ENCODE results near the gene TRAPPC2L.

GRCh38 chr16:88881675-88882357 lies 24.9 kb downstream of the TRAPPC2L start:
- TF ChIP-seq, protein P1, sequence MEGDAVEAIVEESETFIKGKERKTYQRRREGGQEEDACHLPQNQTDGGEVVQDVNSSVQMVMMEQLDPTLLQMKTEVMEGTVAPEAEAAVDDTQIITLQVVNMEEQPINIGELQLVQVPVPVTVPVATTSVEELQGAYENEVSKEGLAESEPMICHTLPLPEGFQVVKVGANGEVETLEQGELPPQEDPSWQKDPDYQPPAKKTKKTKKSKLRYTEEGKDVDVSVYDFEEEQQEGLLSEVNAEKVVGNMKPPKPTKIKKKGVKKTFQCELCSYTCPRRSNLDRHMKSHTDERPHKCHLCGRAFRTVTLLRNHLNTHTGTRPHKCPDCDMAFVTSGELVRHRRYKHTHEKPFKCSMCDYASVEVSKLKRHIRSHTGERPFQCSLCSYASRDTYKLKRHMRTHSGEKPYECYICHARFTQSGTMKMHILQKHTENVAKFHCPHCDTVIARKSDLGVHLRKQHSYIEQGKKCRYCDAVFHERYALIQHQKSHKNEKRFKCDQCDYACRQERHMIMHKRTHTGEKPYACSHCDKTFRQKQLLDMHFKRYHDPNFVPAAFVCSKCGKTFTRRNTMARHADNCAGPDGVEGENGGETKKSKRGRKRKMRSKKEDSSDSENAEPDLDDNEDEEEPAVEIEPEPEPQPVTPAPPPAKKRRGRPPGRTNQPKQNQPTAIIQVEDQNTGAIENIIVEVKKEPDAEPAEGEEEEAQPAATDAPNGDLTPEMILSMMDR (IDR thresholded peaks at IDR 0.05): no peak
- no peak for TF ChIP-seq EZH2 (IDR thresholded peaks at IDR 0.05; ENCODE audit: borderline replicate concordance, insufficient read depth, low read depth, low read length, poor library complexity, severe bottlenecking)
